Measurements from ENCODE around the gene TERB1.

TERB1 gene

GRCh38 chr16:66741950-66742808, 59.2 kb downstream of the TERB1 start:
- DNase-seq, result no peak

GRCh38 chr16:66741169-66741900, 60.0 kb downstream of the TERB1 start:
- DNase-seq, result no peak

- no peak for DNase-seq
Observed at GRCh38 chr16:66740533-66740932, 60.9 kb downstream of the TERB1 start.

- no peak for DNase-seq
Observed at GRCh38 chr16:66740010-66740409, 61.4 kb downstream of the TERB1 start.

- DNase-seq, result no peak
Observed at GRCh38 chr16:66735891-66736290, 65.5 kb downstream of the TERB1 start.

- DNase-seq, result no peak
Observed at GRCh38 chr16:66731101-66731500, 70.3 kb downstream of the TERB1 start.

GRCh38 chr16:66728804-66729203, 72.6 kb downstream of the TERB1 start:
- no peak for DNase-seq

- no peak for DNase-seq
Observed at GRCh38 chr16:66728117-66728787, 73.1 kb downstream of the TERB1 start.

- DNase-seq, result no peak
Observed at GRCh38 chr16:66720766-66721165, 80.6 kb downstream of the TERB1 start.

GRCh38 chr16:66719246-66719645, 82.1 kb downstream of the TERB1 start:
- no peak for DNase-seq

GRCh38 chr16:66717776-66718175, 83.6 kb downstream of the TERB1 start:
- DNase-seq, result no peak

GRCh38 chr16:66717112-66717675, 84.2 kb downstream of the TERB1 start:
- no peak for DNase-seq

GRCh38 chr16:66714654-66715307, 86.6 kb downstream of the TERB1 start:
- DNase-seq, result no peak

- DNase-seq, result no peak
Observed at GRCh38 chr16:66714062-66714461, 87.3 kb downstream of the TERB1 start.

GRCh38 chr16:66713076-66713475, 88.3 kb downstream of the TERB1 start:
- no peak for DNase-seq

- no peak for DNase-seq
Observed at GRCh38 chr16:66712512-66712911, 88.9 kb downstream of the TERB1 start.

GRCh38 chr16:66711581-66711980, 89.8 kb downstream of the TERB1 start:
- DNase-seq, result no peak

GRCh38 chr16:66706506-66706880, 94.9 kb downstream of the TERB1 start:
- DNase-seq, result no peak

GRCh38 chr16:66705790-66706505, 95.4 kb downstream of the TERB1 start:
- no peak for DNase-seq

All from activated gamma-delta T cell treated with Interleukin-2 at 50 U/mL for 16 hours (primary cell).